HL-60/S4 (cell line): ENCODE measurements around the gene SARS1.

Experiments used
- in situ Hi-C: fragments of 300-500 bp; cut with MboI; formaldehyde crosslinking; loops from 2 replicates; pipeline ENCODE4 v1.14.3; 2022; ENCODE audit warnings: low sequenced_read_pairs

Gene SARS1

DNA sequence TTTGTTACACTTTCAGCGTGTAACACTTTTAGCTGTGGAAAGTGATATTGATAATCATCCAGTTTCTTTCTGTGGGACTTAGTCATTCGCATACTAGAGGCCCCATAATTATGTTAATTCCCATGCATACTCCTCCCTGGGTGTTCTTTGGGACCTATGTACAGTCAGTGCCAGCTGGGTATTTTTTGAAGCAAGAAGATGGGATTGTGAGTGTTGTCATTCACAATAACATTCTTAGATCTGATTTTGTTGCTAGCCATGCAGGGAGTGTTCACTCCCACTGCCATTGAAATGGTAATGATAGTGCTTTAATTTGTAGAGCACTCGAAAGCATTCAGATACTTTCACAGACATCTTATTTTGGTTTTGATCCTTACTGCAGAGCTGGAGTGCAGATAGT, 11.6 kb downstream of the SARS1 start:
- in situ Hi-C loops, result no loop called here

DNA sequence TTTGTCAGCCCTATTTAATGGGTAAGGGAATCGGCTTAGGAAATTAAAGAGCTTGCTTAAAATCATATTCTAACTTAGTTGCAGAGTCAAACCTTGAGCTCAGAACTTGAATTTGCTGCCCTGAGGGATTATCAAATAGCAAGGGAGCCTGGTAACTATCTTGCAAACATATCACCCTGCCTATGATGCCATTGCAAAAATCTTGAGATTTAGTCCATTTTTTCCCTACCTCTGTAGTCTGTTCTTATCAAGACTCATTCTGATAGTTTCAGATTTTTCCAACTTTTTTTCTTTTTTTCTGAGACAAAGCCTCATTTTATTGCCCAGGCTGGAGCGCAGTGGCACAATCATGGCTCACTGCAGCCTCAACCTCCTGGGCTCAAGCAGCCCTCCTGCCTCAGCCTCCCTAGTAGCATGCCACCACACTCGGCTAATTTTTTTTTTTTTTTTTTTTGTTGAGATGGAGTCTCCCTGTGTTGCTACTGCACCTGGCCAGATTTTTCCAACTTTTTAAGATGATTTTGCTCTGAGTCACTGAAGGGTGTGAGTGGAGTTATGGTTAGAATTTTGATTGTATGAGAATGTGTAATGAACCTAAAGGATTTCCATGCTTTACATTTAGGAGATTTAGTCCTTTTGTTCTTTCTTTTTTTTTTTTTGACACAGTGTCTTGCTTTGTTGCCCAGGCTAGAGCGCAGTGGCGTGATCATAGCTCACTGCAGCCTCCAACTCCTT, 12.2 kb downstream of the SARS1 start:
- in situ Hi-C loops, result no loop called here

DNA sequence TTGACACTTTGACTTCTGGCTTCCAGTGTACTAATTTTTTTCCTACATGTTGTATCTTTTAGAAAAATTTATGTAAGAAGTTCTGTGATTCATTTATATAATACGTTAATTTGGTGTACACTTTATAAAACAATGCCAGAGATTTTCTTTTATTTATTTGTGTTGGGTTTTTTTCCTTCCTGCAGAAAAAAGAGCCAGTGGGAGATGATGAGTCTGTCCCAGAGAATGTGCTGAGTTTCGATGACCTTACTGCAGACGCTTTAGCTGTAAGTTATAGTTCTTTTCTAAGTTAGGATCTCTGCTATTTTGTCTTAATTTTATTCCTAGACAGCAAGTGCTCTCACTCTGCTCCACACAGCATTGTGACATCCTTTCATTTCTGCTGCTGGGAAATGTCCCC, 14.4 kb downstream of the SARS1 start:
- in situ Hi-C loops, result no loop called here

DNA sequence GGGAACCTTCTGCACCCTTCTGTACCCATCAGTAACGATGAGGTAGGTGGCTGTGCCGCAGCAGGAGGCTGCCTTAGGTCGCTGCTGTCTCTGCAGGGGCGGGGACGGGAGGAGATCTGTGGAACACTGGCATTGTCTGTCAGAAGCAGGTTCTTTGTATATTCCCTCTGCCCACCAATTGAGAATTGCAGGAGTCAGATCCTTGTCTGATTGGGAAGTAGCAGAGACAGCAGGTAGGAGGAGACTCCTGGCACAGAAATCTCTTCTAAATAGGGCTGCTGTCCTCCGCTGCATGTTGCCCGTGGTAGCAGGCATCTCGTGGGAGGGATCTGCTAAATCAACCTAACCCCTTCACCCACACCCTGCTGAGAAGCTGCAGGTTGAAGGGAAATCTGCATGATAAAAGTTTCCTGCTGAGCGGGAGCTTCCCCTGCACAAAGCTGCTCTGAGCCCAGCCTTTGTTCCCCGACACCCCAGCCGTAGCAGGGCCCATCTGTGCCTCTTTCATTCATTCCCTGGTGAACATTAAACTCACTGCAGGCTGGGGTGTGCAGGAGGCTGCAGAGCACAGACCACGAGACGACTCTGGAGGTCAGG, 15.9 kb downstream of the SARS1 start:
- in situ Hi-C loops, result no loop called here

DNA sequence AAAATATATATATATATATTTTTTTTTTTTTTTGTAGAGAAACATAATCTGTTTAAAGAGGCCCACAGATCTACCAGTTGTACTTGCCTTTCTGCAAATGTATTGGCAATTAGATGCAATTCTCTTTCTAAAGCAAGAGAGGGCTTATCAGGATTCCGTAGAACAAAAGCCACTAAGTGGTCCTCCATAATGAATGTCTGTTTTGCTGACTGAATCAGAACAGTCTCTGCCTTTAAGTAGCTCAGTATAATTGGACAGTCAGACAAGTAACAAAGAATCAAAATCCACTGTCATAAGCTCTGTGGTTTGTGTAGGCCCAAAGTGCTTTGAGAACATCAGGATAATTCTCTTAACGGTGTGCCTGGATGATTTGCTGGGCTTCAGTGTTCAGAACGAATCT, 17.3 kb downstream of the SARS1 start:
- in situ Hi-C loops, result no loop called here

DNA sequence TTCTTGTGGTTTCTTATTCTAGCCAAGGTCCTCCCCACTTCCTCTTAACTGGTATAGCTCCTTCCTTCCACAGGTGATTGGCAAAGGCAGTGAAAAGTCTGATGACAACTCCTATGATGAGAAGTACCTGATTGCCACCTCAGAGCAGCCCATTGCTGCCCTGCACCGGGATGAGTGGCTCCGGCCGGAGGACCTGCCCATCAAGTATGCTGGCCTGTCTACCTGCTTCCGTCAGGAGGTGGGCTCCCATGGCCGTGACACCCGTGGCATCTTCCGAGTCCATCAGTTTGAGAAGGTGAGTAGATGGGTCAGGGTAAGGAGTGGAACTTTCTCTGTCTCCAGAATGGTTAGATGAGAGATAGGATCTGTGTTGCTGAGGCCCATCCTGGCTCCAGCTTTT, 21.4 kb downstream of the SARS1 start:
- in situ Hi-C loops, result no loop called here

DNA sequence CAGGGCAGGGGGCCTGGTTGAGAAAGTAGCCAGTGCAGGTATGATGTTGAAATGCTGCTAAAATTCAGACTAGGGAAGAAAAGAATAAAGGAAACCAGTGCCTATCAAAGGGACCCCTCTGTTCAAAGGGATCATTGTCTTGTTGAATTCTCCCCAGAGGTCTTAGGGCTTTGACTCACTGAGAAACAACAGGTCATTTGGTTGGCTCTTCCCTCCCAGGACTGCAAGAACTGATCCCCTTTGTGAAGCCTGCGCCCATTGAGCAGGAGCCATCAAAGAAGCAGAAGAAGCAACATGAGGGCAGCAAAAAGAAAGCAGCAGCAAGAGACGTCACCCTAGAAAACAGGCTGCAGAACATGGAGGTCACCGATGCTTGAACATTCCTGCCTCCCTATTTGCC, 23.8 kb downstream of the SARS1 start:
- in situ Hi-C loops, result no loop called here

DNA sequence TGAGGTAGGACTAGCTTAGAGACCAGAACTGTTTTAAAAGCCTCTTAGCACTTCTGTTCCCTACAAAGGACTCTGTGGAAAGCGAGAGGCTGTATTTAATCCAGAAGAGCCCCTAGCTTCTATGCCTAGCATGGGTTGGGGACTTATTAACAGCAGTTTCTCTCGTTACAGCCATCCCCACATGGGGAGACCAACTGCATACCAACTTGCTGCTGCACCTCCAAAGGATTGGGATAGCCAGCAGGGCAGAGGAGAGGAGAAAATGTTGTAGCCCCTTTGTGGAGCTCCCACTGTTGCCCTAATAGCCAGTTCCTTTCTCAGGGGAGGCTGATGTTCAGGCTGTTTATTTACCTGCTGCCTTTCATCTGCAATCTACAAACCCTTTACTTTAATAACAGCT, 24.7 kb downstream of the SARS1 start:
- in situ Hi-C loops, result no loop called here

DNA sequence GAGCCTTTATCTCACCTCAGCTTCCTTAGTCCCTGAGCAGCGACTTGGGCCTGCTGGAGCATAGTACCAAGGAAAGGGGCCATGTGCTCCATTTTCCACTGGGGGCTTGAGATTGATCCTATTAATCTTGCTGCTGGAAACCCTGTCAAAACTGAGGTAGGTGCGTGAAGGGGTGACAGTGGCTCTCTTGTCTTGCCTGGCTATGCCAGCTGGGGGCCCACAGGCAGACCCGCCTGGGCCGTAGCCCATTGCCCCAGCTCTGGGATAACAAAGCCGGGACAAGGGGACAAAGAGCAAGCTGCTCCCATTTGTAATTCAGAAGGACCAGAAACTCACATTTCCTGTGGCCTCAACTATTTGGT, 25.3 kb downstream of the SARS1 start:
- in situ Hi-C loops, result no loop called here

DNA sequence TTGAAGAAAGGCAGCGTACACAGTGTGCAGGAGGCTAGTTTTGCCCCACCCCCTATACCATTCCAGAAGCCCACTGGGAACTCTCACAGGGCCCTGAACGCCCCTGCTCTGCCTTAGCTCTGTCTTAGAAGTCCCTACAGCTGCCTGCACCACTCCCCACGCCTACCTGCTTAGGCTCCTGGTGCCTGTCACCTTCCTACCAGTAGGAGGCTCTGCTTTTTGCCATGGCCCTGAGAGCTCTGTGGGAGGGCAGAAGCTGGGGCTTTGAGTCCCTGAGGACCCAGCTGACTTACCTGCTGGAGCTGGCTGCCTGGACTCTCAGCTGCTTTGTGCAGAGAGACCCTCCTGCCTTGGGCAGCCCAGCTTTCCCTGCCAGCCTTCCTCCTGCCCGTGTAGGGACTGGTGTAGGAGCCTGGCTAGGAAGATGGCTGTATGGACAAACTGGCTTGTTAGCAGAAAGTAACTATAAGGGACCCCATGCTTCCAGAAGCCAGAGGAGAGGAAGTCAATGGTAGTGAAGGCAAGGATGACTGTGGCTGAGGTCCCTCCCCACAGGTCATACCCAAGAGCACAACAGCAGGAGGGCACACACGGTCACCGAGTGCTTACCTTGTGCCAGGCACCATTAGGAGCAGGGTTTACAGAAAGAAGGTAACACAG, 25.8 kb downstream of the SARS1 start:
- in situ Hi-C loops, result no loop called here

DNA sequence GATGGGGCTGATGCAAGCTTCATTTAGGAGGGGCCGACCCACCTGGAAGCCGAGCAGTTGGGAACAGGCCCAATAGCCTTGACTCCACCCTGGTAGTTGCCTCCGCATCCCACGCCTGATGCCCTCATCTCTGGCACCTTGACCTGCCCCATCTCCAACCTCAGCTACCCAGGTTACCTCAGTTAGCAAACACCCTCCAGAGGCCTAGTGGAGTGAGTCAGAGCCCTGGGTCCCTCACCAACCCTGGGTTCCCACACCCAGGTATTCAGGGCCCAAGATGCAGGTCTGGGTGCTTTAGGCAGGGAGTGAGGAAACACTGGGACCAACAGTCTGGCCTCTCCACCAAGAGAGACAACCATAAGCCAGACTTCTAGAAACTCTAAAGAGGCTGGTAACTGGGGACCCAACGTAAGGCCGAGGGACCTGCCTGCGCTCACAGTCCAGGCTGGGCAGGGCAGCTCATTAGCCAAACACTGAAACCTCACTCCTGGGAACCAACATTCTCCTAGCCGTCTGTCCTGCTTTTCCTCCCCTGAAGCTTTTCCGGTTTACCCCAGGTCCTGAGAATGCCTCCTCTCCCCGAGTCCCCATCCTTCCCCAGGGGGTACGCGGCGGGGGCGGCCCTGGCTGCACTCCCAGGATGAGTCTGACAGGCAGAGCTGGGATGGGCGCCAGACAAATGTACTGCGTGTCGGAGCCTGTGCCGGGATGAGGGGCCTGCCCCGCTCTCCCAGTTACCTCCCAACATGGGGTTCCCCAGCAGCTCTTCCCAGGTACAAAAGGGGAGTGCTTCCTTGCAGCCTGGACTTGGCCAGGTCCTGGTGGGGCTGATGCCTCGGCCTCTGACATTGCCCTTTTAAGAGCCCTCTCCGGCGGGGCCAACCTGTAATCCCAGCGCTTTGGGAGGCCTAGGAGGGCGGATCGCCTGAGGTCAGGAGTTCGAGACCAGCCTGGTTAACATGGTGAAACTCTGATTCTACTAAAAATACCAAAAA, 26.7 kb downstream of the SARS1 start:
- in situ Hi-C loops, result no loop called here

DNA sequence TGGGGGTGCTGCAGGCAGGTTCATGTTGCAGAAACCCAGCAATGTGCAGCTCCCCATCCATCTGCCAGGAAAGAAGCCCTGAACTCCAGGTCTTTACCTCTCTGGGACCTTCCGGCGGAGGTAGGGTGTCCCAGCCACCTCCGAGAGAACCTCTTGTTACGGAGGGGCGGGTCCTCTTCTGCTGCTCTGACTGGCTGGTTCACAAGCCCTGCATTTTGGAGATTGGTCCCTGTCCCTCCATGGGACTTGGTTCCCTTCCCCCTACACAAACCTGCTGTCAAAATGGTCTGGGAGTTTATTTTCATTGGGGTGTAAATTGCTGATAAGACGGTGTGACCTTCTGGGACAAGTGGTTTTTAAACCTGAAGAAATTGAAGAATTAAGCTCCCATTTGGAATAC, 27.6 kb downstream of the SARS1 start:
- in situ Hi-C loops, result no loop called here

DNA sequence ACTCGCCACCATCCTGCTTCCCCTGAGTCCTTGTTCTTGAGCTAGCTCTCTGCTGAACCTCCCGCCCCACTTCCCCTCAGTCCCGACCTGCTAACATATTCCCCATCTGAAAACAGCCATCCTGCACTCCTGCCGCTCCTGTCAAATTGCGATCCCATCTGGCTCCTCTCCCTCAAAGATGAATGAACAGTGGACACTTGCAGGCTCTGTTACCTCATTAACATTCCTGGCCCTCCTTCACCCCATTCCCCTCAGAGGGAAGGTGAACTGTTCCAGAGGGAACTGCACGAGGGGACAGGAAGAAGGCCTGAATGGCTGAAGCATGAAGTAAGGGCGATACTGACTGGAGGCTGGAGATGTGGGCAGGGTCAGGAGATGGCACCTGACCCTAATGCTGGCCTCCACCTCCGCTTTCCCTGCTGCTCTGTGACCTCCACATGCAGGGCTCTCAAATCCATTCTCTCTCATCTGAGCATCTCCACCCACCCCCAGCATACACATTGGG, 28.2 kb downstream of the SARS1 start:
- in situ Hi-C loops, result no loop called here

DNA sequence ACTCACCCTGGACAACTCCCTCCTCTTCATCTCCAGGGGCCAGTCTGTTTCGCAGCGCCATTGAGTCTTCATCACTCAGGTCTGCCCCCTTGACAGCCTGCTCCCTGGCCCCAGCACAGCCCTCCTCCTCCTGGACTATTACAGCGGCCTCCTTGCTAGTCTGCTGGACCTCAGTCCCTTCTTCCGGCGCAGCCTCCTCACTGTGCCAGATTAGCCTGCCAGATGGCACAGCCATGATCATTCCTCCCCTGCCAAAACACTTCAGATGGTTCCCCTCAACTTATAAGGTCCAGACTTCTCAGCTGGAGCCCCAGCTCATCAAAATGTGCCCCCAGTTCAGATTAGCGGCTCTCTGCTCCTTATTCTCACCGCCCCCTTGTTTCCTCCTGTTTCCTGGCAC, 28.7 kb downstream of the SARS1 start:
- in situ Hi-C loops, result no loop called here

DNA sequence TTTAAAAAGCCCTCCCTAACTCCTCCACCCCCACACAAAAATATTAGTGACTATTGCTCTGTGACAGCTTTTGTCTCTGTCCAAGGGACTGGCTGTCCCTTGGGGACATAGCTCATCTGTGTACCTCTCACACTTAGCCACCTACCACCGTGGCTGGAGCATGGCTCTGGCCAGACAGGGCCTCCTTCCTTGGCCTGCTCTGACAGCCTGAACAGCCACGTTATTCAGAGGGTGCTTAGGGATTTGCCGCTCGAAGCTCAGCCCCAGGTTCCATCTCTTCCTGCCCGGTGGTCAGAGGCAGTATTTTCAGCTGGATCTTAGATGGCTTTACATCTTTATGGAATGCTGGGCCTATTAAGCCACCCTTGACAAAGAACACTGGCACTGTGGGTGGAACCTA, 29.5 kb downstream of the SARS1 start:
- in situ Hi-C loops, result no loop called here

DNA sequence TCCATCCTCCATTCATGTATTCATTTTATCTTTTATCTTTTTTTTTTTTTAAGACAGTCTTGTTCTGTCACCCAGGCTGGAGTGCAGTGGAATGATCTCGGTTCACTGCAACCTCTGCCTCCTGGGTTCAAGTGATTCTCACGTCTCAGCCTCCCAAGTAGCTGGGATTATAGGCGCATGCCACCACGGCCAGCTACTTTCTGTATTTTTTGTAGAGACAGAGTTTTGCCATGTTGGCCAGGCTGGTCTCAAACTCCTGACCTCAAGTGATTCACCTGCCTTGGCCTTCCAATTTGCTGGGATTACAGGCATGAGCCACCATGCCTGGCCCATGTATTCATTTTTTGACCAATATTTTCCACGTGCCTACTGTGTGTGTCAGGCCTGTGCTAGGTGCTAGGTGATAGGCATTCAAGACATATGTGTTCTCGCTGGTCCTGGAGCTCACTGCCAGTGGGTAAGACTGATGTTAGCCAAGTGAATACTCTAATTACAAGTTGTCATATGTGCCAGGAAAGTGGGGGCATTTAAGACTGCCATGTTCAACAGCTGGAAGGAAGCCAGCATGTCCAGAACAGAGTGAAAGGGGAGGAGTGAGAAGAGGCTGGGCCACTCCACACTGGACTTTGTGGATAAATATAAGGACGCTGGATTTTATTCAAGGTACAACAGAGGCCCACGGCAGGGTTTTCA, 30.3 kb downstream of the SARS1 start:
- in situ Hi-C loops, result no loop called here

DNA sequence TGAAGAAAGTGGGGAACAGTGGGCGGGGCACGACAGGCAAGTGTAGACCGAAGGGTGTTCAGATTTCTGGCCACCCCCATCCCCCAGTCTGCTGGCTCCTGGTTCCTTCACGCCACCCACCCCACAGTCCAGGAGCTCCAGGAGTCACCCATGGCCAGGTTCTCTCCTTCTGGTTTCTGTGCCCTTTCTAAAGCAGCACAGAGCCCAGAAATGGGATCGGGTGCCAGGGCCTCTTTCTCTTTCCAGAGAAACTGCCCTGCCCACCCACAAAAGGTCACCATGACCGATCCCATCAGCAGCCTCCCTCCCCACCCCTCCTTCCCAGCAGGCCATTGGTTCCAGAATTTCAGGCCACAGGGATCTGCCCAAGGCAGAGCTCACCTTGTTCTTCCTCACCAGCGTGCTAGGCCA, 32.4 kb downstream of the SARS1 start:
- in situ Hi-C loops, result no loop called here

DNA sequence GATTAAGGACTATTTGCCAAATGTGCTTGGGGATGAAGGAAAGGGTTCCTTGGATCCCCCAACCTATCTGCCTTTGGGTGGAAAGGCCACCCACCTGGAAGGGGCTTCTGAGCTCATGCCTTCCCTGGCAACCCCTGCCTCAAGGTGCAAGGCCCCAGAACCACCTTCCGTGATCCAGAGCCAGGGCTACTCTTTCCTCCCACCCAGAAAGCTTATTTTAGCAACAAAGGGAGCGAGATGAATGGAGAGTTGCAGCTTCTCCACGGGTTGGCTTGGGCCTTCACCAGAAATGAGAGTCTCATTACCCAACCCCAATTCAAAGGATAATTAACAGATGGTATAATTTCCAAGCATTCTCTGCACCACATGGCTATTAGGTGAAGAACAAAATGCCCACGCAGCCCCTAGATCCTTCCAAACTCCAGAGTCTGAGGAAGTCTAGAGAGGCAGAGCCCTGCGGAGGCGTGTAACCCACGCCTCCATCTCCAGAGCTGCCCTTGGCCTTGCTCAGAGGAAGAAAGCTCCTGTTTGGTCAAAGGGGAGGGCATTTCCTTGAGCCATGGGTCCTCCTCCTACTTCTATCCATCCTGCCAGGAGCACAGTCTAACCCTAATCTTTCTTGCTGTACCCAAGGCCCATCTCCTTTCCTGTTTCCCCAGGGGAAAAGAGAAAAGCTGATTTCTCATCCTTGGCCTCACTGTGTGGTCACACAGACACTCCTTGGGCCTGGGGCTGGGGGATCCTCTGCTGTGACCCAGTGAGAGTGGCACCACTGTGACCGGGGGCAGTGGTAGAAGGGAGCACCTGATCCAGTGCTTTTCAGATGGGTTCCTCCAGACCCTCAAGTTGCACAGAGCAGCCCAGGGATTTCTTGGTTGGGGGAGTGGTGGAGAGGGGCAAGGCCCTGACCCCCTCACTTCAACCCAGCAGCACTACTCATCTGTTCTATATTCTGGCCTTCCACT, 34.0 kb downstream of the SARS1 start:
- in situ Hi-C loops, result no loop called here

DNA sequence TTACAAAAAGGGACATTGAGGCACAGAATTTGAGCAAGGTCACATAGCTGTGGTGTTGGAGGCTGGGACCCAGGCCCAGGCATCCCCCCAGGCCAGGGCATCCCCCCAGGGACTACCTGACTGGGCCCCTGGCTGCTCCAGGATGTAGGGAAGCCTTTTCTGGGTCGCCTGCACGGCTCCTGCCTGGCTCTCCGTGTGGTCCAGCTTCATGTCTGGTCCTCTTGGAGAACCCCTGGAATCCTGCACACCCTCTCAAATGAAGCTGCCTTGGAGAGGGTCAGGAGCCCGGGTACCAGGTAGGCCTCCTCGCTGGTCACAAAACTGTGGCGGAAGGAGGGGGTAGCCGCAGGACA, 34.7 kb downstream of the SARS1 start:
- in situ Hi-C loops, result no loop called here
